ENCODE measurements around the gene SKP1. TPM values are rescaled to one million over a fixed set of nuclear protein-coding genes. Genes with fewer than 3 reads are reported as not detected.

SKP1 gene
- total and polyA plus RNA-seq, 2 donors from 2014 or later = 380 to 848 TPM

DNA sequence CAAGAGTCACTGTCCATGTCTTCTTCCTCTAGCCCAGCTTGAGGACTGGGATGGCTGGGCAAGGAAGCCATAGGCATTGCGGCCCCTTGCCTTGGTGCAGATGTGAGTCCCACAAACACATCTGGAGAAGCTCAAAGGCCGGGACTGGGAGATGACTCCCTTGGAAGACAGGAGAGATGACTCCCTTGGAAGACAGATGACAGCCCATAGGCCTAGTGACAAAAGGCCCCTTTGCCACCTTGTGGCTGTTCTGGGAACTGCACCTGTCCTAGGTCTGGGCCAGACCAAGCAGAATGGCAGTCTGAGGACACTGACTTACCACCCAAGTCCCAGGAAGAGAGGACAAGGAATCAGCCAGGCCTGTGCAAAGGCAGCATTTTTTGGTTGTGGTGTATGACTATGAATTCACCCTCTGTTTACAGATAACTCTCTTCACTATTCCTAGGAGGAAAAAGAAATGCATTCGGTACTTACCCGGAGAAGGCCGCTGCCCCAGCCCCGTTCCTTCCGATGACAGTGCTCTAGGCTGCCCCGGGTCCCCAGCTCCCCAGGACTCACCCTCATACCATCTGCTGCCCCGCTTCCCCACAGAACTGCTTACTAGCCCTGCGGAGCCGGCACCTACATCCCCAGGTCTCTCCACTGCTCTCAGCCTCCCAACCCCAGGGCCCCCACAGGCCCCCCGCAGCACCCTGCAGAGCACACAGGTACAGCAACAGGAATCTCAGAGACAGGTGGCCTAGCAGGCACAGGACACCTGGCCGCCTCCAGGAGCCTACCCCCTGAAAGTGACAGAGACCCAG is 30.8 kb downstream of the SKP1 start:
- intact Hi-C loops (cut with DNase I) = no loop called here
- TF ChIP-seq, protein P1, sequence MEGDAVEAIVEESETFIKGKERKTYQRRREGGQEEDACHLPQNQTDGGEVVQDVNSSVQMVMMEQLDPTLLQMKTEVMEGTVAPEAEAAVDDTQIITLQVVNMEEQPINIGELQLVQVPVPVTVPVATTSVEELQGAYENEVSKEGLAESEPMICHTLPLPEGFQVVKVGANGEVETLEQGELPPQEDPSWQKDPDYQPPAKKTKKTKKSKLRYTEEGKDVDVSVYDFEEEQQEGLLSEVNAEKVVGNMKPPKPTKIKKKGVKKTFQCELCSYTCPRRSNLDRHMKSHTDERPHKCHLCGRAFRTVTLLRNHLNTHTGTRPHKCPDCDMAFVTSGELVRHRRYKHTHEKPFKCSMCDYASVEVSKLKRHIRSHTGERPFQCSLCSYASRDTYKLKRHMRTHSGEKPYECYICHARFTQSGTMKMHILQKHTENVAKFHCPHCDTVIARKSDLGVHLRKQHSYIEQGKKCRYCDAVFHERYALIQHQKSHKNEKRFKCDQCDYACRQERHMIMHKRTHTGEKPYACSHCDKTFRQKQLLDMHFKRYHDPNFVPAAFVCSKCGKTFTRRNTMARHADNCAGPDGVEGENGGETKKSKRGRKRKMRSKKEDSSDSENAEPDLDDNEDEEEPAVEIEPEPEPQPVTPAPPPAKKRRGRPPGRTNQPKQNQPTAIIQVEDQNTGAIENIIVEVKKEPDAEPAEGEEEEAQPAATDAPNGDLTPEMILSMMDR (IDR thresholded peaks at IDR 0.05; ENCODE audit: borderline replicate concordance, extremely low read depth, insufficient read depth) = peak; percentile 95
- Histone ChIP-seq H3K36me3 (ENCODE audit: control insufficient read depth in 2 of 3, insufficient read depth in 3 of 3, low read length in 3 of 3) (peaks cover 15 to 24% (median 15%) of the 10 kb centered on the region in 3 donors), H3K9ac (ENCODE audit: low read length in 3 of 3) (no peak overlapping the region), H3K9me3 (ENCODE audit: control insufficient read depth in 2 of 3, insufficient read depth in 1 of 3, low read length in 3 of 3) (no peaks in the 10 kb centered on the region), H3K4me1 (ENCODE audit: control insufficient read depth in 2 of 3, insufficient read depth in 2 of 3, low read depth in 1 of 3, low read length in 3 of 3) (peaks cover 0 to 3% (median 0%) of the 10 kb centered on the region in 3 donors), H3K27me3 (ENCODE audit: control insufficient read depth, insufficient read depth, low read length) (no peaks in the 10 kb centered on the region), H3K4me3 (ENCODE audit: low read length in 3 of 3) (no peak overlapping the region), H3K27ac (ENCODE audit: low read depth in 2 of 2, low read length in 2 of 2) (no peak overlapping the region)
- DNase-seq (peak in 4 of 5 donors; percentile 73 to 82 (median 80)), FAIRE-seq (no peak)

DNA sequence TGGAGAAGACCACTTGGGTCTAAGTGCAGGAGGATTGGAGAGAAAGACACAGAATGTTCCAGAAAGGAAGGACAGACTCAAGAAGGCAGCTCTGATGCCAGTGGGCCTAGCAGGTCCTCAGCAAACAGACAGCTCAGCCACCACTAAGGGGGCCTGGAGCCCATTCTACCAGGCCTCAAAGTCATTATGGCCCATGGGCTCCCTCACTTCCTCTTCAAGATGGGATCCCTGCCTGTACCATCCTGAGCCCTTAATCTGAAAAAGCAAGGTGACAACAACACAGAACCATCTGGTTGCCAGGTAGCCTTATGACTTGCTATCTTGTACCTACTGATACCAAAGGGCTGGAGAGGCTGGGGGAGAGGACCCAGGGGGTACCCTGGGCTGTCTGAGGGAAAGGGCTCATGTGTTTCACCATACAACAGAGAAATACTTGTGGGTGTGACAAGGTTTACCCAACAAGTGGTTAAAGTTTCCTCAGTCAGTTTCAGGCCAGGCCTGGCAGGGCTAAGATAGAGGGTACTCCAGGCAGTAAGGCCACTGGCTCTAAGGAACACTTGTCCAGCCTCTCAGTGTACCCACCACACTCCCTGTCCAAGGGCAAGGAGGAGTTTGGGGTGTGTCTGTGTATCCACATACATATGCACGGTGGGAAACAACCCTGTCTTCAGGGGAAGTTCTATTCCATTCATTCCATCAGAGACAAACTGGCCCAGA is 31.6 kb downstream of the SKP1 start:
- no peak for DNase-seq
- Histone ChIP-seq H3K36me3 (ENCODE audit: control insufficient read depth in 2 of 3, insufficient read depth in 3 of 3, low read length in 3 of 3) (peaks cover 12 to 18% (median 15%) of the 10 kb centered on the region in 3 donors), H3K27ac (ENCODE audit: low read depth in 2 of 2, low read length in 2 of 2) (no peak overlapping the region), H3K4me1 (ENCODE audit: control insufficient read depth in 2 of 3, insufficient read depth in 2 of 3, low read depth in 1 of 3, low read length in 3 of 3) (peaks cover 0 to 4% (median 0%) of the 10 kb centered on the region in 3 donors), H3K9me3 (ENCODE audit: control insufficient read depth in 2 of 3, insufficient read depth in 1 of 3, low read length in 3 of 3) (no peaks in the 10 kb centered on the region), H3K9ac (ENCODE audit: low read length in 3 of 3) (no peak overlapping the region), H3K4me3 (ENCODE audit: low read length in 3 of 3) (no peak overlapping the region), H3K27me3 (ENCODE audit: control insufficient read depth, insufficient read depth, low read length) (no peaks in the 10 kb centered on the region)
- FAIRE-seq = no peak
- TF ChIP-seq, protein P1 (IDR thresholded peaks at IDR 0.05; ENCODE audit: borderline replicate concordance, extremely low read depth, insufficient read depth) = no peak
- intact Hi-C loops (cut with DNase I) = no loop called here

DNA sequence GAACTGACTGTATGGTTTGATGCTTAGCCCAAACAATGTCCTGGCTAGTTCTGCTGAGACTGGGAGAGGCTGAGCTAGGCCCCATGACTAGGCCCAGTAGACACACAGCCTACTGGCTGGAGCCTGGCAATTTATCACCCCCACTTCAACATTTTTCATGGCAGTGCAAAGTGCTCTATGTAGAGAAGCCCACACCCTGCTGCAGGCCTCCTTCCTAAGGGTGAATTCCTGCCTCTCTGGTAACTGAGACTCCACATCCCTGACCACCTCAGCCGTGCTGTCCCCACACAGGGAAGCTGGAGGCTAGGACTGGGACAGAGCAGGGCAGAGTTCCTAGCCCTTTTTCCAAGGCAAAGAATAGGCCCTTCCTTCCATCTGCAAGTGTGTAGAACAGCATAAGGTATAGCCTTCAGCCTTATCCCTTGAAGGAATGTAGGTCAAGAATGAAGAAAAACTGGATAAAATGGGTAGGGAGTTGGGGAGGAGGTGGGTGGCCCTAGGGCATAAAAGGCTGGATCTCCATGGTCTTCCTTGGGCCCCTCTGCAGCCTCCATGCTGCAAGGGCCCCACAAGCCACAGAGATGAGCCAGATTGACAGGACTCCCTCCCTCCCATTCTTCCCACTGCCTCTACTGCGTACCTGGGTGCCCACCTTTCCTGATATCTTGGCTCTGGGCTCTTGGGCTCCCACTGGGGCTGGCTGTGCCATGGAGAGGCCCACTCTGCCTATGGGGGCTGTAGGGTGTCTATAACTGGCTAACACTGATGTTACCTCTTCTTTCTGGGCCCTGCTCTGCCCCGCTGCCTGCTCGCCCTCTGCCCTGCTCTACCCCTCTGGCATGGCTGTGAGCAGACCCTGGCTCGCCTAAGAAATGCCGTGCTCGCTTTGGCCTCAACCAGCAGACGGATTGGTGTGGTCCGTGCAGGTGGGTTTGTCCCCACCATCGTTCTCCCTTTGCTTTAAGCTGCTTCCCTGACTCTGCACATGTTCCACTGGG is 32.5 kb downstream of the SKP1 start:
- no peak overlapping the region for H3K27ac ChIP-seq (ENCODE audit: low read depth in 2 of 2, low read length in 2 of 2)

More for the DNA sequence above, 32.5 kb downstream of the SKP1 start:
- Histone ChIP-seq H3K36me3 (ENCODE audit: control insufficient read depth in 2 of 3, insufficient read depth in 3 of 3, low read length in 3 of 3) (peaks cover 11 to 18% (median 15%) of the 10 kb centered on the region in 3 donors), H3K4me1 (ENCODE audit: control insufficient read depth in 2 of 3, insufficient read depth in 2 of 3, low read depth in 1 of 3, low read length in 3 of 3) (peaks cover 0 to 4% (median 0%) of the 10 kb centered on the region in 3 donors), H3K4me3 (ENCODE audit: low read length in 3 of 3) (no peak overlapping the region), H3K27me3 (ENCODE audit: control insufficient read depth, insufficient read depth, low read length) (no peaks in the 10 kb centered on the region), H3K9ac (ENCODE audit: low read length in 3 of 3) (no peak overlapping the region), H3K9me3 (ENCODE audit: control insufficient read depth in 2 of 3, insufficient read depth in 1 of 3, low read length in 3 of 3) (no peaks in the 10 kb centered on the region)
- FAIRE-seq (no peak), DNase-seq (peak in 3 of 5 donors; percentile 6 to 35 (median 25))
- intact Hi-C loops (cut with DNase I) = loop anchor here (5.0 kb wide), 1 partner anchor 102 kb away; no protein-coding TSS in a partner anchor
- TF ChIP-seq, protein P1 (IDR thresholded peaks at IDR 0.05; ENCODE audit: borderline replicate concordance, extremely low read depth, insufficient read depth) = no peak
